ENCODE measurements around the gene VPS33A. TPM values are rescaled to one million over a fixed set of nuclear protein-coding genes. Genes with fewer than 3 reads are reported as not detected.
A peak's percentile ranks its signal among the peaks of the same experiment; 100 is the strongest.

VPS33A gene
- total and polyA plus RNA-seq, 2 of the 13 experiments (the other 11 are each of a cell fraction or from before 2014, with no cell fraction given), result 11.0 to 43.6 TPM

GRCh38 chr12:122215771-122216170 lies 50.5 kb downstream of the VPS33A start:
- H2AFZ ChIP-seq (ENCODE audit: low read length), result no peak overlapping the region
- TF ChIP-seq MAFK (conservative IDR thresholded peaks at IDR 0.05 in 1 of 2, IDR thresholded peaks at IDR 0.05 in 1 of 2; ENCODE audit: low read length in 2 of 2) (peak in 1 of 2 experiments; percentile 24; a peak in 2 of 4 replicates), SETDB1 (CRISPR knock-in tag; IDR thresholded peaks at IDR 0.05; ENCODE audit: borderline replicate concordance) (no peak)
- no peak for FAIRE-seq
- no peaks in the 10 kb centered on the region for H4K20me1 ChIP-seq (ENCODE audit: insufficient read depth, low read length)
- intact Hi-C loops (cut with micrococcal nuclease; ENCODE audit: unreplicated experiment) (no loop called here), in situ Hi-C loops (cut with HindIII; ENCODE audit: extremely low pct_ligation_motif_present, low pct_unique_long_range_greater_than_20kb) (no loop called here)
- no peaks in the 10 kb centered on the region for H3K27me3 ChIP-seq (ENCODE audit: control insufficient read depth in 1 of 2, insufficient read depth in 2 of 2, low read length in 2 of 2)
- no peak overlapping the region for H3K4me2 ChIP-seq (ENCODE audit: low read depth, low read length)
- no peak overlapping the region for H3K9ac ChIP-seq (ENCODE audit: insufficient read depth, low read depth, low read length)
- no peaks in the 10 kb centered on the region for H3K4me1 ChIP-seq (ENCODE audit: insufficient read depth, low read length)
- WGBS (ENCODE audit: low lambda C conversion rate), result 95% methylated on average over 5 of the region's 5 CpGs
- H3K4me3 ChIP-seq (replicated peaks in 1 of 3; ENCODE audit: insufficient read depth in 1 of 3, low read depth in 2 of 3, low read length in 3 of 3), result no peak overlapping the region
- H3K9me3 ChIP-seq (ENCODE audit: low read length), result no peaks in the 10 kb centered on the region
- no peak overlapping the region for H3K27ac ChIP-seq (ENCODE audit: extremely low read length, insufficient read depth, low read length)
- H3K79me2 ChIP-seq (ENCODE audit: insufficient read depth, low read length), result peaks cover 2% of the 10 kb centered on the region
- DNase-seq (ENCODE audit: low spot score), result no peak
- ATAC-seq, result no peak
- POLR2A ChIA-PET, result no interaction called here
- peaks cover 25 to 80% of the 10 kb centered on the region in 2 experiments; a peak in 4 of 5 replicates for H3K36me3 ChIP-seq (replicated peaks in 1 of 2; ENCODE audit: control insufficient read depth in 1 of 2, insufficient read depth in 2 of 2, low read length in 2 of 2)
- BruUV-seq (replicated peaks), result TSS peak; percentile 26
- CTCF ChIA-PET (ENCODE audit: low intra/inter-chr PET ratio, low total read pairs), result no interaction called here

GRCh38 chr12:122208073-122208820 lies 58.0 kb downstream of the VPS33A start:
- H3K9ac ChIP-seq (ENCODE audit: insufficient read depth, low read depth, low read length), result no peak overlapping the region
- peaks cover 6 to 19% of the 10 kb centered on the region in 2 experiments for H3K27me3 ChIP-seq (ENCODE audit: control insufficient read depth in 1 of 2, insufficient read depth in 2 of 2, low read length in 2 of 2)
- no peaks in the 10 kb centered on the region for H3K4me1 ChIP-seq (ENCODE audit: insufficient read depth, low read length)
- ChIA-PET CTCF (ENCODE audit: low intra/inter-chr PET ratio, low total read pairs) (no interaction called here), POLR2A (interaction anchor here (0.8 to 1.6 kb wide), 2 partner anchors 12 to 17 kb away, joined by 3 read pairs; no protein-coding TSS in a partner anchor)
- H2AFZ ChIP-seq (ENCODE audit: low read length), result no peak overlapping the region
- FAIRE-seq (no peak), ATAC-seq (no peak), DNase-seq (ENCODE audit: low spot score) (no peak)
- intact Hi-C loops (cut with micrococcal nuclease; ENCODE audit: unreplicated experiment) (no loop called here), in situ Hi-C loops (cut with HindIII; ENCODE audit: extremely low pct_ligation_motif_present, low pct_unique_long_range_greater_than_20kb) (no loop called here)
- over 99% methylated on average over 18 of the region's 18 CpGs for WGBS (ENCODE audit: low lambda C conversion rate)
- no peaks in the 10 kb centered on the region for H3K79me2 ChIP-seq (ENCODE audit: insufficient read depth, low read length)
- no peaks in the 10 kb centered on the region for H3K9me3 ChIP-seq (ENCODE audit: low read length)
- H4K20me1 ChIP-seq (ENCODE audit: insufficient read depth, low read length), result 0 out of 2 replicates have a peak, but pooled peaks cover 2% of the 10 kb centered on the region
- peaks cover 16 to 40% of the 10 kb centered on the region in 2 experiments for H3K36me3 ChIP-seq (replicated peaks in 1 of 2; ENCODE audit: control insufficient read depth in 1 of 2, insufficient read depth in 2 of 2, low read length in 2 of 2)
- H3K4me2 ChIP-seq (ENCODE audit: low read depth, low read length), result no peak overlapping the region
- no peak for TF ChIP-seq GZF1 (CRISPR knock-in tag; IDR thresholded peaks at IDR 0.05)
- peak; percentile 54 for TF ChIP-seq AGO2 (optimal IDR thresholded peaks at IDR 0.05; ENCODE audit: low read depth, low read length)
- H3K27ac ChIP-seq (ENCODE audit: extremely low read length, insufficient read depth, low read length), result no peak overlapping the region
- no peak overlapping the region for H3K4me3 ChIP-seq (replicated peaks in 1 of 3; ENCODE audit: insufficient read depth in 1 of 3, low read depth in 2 of 3, low read length in 3 of 3)
- TSS peak; percentile 48 for BruUV-seq (replicated peaks)

Measured in HepG2 (cell line).